Vein endothelial cell (primary cell): ENCODE measurements around the gene OR5B12. TPM values are rescaled to one million over a fixed set of nuclear protein-coding genes. Genes with fewer than 3 reads are reported as not detected.

ENCODE experiments used
- total RNA-seq: library from RNA; depleted of rRNA; stranded (reverse); fragments of >200 nt; gene quantifications from 2 replicates; pipeline ENCODE4 v1.2.3, GENCODE V29; 2012

The OR5B12 gene
- not detected in 2 replicates for total RNA-seq

DNA sequence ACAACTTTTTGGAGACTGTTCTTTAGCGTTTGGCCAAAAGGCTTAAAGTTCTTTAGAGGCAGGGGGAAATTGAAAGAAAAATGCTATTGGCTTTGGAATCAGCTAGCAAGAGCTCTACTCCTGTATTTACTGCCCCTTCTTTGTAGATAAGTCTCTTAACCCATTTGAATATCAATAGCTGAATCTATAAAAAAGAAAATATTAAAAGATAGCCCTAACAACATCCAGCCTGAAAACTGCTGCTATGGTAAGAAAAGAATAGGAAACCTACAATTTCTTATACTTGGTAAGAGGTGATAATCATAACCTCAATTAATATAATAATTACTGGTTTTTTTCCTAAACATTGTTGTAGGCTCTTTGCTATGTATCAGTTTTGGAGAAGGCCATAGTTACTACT is at the start of gene OR5B12:
OR5B12 (minus strand) TSS at position 101 of the 400 bp plus-strand sequence. CDS start 2,085 bp downstream, outside the sequence.

GRCh38 chr11:58428021-58428420 is 14.0 kb downstream of the OR5B12 start, which contains the start of gene OR5B2:
OR5B2 (minus strand) TSS chr11:58428121; CDS start chr11:58423261, 4,860 bp downstream.

GRCh38 chr11:58406774-58407173 is 35.3 kb downstream of the OR5B12 start, which contains the start of gene OR5B3:
OR5B3 (minus strand) TSS chr11:58406874; CDS start chr11:58403409, 3,465 bp downstream.

Other genes with a start within 250 kb of the OR5B12 start
- not detected in 2 replicates for gene OR1S2, start 238.1 kb downstream of the OR5B12 start, total RNA-seq
- not detected in 2 replicates for gene OR1S1, start 229.5 kb downstream of the OR5B12 start, total RNA-seq
- gene OR10Q1, start 213.3 kb downstream of the OR5B12 start, total RNA-seq: not detected in 2 replicates
- gene OR10W1, start 174.0 kb downstream of the OR5B12 start, total RNA-seq: not detected in 2 replicates
- gene OR5B17, start 83.2 kb downstream of the OR5B12 start, total RNA-seq: not detected in 2 replicates
- not detected in 2 replicates for gene OR5B3, start 35.4 kb downstream of the OR5B12 start, total RNA-seq
- gene OR5B2, start 14.1 kb downstream of the OR5B12 start, total RNA-seq: not detected in 2 replicates
- gene OR5B21, start 65.9 kb upstream of the OR5B12 start, total RNA-seq: not detected in 2 replicates
- 3.9 and 7.4 TPM in 2 replicates for gene LPXN, start 133.6 kb upstream of the OR5B12 start, total RNA-seq
- 52.3 and 70.7 TPM in 2 replicates for gene ZFP91, start 136.8 kb upstream of the OR5B12 start, total RNA-seq
- 2.9 and 3.5 TPM in 2 replicates for gene CNTF, start 180.4 kb upstream of the OR5B12 start, total RNA-seq